GM12872 (cell line): ENCODE measurements around the gene XXYLT1.

Experiments
- TF ChIP-seq, protein P1 (sequence below): IDR thresholded peaks from 3 replicates; pipeline ENCODE4 v1.5.1; 2011; ENCODE audit warnings: low read depth, mild to moderate bottlenecking, low read length, moderate library complexity; ENCODE audit not compliant: insufficient read depth

XXYLT1 gene

DNA sequence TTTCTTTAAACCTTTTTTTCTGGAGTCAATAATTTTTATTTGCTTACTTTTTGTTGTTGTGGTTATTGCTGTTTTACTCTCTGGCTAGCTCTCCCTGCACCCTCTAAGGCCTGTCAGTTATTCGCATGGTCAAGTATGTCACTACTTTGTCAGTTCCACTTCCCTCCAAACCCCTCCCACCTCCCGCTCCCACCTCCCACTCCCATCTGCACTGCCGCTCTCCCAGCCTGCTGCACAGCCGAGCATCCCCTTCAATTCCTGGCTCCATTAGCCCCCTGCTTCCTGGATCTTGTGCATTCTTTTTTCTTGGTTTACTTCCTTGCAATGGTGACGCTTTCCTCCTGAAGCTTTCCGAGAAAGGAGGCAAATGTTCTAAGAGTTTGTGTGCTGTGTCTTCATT is 218.0 kb downstream of the XXYLT1 start:
- TF ChIP-seq, protein P1, sequence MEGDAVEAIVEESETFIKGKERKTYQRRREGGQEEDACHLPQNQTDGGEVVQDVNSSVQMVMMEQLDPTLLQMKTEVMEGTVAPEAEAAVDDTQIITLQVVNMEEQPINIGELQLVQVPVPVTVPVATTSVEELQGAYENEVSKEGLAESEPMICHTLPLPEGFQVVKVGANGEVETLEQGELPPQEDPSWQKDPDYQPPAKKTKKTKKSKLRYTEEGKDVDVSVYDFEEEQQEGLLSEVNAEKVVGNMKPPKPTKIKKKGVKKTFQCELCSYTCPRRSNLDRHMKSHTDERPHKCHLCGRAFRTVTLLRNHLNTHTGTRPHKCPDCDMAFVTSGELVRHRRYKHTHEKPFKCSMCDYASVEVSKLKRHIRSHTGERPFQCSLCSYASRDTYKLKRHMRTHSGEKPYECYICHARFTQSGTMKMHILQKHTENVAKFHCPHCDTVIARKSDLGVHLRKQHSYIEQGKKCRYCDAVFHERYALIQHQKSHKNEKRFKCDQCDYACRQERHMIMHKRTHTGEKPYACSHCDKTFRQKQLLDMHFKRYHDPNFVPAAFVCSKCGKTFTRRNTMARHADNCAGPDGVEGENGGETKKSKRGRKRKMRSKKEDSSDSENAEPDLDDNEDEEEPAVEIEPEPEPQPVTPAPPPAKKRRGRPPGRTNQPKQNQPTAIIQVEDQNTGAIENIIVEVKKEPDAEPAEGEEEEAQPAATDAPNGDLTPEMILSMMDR: no peak

DNA sequence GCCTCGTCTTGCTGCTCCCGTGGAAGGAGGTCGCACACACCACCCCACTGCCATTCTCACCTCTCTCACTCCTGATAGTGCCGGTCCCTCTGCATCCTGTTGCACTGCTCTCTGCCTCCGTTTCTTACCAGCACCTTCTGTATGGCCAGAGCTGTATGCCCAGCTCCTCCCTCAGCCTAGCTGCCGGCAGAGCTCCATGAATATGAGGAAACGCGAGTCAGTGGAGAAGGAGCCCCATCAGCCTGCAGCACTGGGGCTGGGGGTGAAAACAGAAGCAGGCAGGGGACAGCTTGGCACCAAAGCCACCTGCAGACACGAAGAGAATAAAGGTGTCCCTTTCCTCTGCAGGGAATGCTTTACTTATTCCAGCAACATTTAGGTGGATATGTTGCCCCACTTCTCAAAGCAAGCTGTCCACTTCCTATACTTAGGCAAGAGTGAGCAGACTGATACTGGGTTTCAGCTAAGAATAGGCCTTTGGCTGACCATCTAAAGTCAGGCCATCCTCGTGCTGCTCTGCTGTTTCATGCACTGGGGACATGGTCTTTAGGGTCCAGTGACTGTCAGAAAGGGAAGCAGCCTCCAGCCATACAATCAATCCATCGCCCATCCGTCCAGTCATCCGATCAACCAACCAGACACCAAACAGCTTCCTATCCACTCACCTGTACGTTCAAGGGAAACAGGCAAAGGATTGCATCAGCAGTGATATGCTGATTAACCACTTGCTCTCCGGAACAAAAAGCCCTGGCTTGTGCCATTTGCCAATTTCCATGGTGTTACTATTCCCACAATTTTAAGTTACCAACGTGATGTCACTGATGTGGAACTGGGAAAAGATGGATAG is 222.7 kb downstream of the XXYLT1 start:
- TF ChIP-seq, protein P1: no peak

DNA sequence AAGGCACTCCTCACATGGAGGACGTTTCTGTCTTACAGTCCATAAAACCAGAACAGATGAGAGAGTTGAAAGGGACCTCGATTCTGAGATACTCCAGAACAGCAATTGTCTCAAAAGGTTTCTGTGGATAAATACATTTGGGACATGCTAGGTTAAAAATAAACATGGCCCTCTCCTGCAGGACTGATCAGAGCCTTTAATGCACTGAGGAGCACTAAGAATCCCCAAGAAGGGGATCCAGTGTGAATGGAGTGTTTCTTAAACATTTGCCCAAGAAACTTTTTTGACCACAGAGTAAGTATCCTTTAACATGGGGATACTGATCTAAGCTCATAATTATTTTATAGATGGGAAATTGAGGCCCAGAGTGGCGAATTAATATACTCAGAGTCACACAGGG is 223.4 kb downstream of the XXYLT1 start:
- TF ChIP-seq, protein P1: no peak

DNA sequence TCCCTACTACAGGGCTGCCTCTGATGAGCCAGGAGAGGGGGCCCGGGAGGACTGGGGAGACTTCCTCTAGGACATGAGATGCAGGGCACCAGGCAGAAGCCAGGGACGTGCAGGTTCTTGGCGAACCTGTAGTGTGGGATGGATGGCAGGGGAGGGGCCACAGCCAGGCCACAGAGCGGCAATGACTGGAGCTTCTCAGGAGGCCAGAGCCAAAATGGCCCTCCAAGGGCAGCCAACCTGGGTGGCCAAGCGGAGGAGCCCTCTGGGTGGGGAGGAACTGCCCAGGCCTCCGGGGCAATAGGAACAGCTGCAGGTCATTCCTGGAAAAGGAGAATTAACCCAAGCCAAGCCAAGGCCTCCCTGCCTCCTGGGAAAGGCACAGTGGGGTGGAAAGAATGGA is 224.5 kb downstream of the XXYLT1 start:
- TF ChIP-seq, protein P1: no peak

DNA sequence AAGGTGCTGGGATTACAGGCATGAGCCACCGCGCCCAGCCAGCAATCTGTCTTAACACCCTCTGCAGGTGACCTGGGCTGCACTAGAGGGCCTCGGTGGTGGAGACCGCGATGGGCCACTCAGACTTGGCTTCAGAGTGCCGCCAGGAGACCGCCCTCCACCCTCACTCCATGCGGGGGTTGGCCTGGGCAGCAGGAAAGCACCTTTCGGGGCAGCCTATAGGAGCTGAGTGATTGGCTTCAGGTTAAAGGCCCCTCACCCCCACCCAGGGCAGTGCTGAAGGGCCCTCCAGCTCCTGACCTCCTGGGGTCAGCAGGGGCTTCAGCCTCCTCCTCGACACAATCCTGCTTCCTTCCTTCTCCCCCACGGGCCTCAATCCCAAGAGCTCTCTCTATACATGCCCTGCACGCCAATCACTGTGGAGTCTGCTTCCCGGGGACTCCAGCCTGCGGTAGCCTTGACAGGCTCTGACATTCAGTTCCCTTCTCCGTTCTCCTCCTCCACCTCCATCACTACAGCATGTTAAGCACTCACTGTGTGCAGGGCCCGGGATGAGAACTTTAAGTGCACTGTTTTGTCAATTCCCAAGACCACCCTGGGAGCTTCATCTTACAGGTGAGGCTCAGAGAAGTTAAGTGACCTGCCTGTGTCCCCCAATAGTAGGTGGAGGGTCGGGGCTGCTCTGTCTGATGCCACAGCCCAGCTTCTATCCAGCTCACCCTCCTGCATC is 225.3 kb downstream of the XXYLT1 start:
- TF ChIP-seq, protein P1: no peak

DNA sequence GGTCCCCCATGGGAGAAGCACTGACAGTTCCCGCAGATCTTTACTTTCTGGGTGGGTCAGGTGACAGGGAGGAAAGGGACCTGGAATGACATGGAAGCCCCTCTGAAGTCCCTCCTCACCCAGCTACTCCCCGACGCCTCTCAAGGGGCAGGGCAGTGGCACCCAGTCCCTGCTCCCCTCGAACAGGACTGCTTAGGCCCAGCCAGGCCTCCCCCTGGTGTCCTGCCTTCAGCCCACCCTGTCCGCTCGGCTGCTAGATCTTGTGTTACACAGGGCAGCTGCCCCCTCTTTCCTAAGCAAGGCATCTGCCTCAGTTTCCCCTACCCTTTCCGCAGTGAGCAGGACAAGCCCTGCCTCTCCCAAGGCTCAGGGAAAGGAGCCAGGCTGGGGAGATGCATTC is 226.5 kb downstream of the XXYLT1 start:
- TF ChIP-seq, protein P1: no peak

DNA sequence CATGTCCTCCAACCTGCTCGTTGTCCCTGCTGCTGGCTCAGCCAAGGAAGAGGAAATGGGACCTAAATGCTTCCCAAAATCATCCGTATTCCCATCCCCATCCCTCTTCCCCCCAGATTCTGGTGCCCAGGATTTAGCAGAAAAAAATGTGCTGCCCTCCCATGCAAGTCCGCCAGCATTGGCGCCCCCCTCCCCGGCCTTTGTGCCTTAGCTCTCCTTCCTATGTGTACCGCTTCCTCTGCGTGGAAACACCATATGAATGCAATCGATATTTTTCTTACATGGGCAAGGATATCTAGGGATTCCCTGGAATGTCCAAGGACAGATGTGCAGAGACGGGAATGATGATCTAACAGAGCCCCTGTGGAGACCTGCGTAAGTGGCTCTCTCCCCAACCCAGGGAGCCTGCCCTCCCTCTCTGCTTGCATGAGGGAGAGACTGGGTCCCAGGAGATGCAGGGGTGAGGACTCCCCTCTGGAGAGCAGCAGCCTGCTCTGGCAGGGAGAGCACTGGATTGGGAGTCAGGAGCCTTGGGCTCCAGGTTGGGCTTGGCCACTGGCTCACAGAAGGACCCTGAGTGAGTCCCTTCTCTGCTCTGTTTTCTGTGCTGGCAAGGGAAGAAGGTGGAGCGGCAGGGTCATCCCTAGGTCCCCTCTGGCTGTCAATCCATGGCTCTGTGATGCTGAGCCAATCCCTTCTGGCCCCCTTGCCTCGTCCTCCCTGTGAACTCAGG is 227.2 kb downstream of the XXYLT1 start:
- TF ChIP-seq, protein P1: no peak
